MCF 10A (cell line): ENCODE measurements around the gene LTBP2. TPM values are rescaled to one million over a fixed set of nuclear protein-coding genes. Genes with fewer than 3 reads are reported as not detected.

Source experiments
- BruUV-seq: library from RNA; stranded (reverse); fragments of 400-500 nt; replicated peaks from 2 replicates; lab custom pipeline; 2021; lab: Mats Ljungman, UMichigan
- CTCF ChIA-PET: fragments of 300-600 bp; sonication (Branson Sonifier 250); formaldehyde crosslinking; extraction: SDS; loops from one replicate; lab custom pipeline; 2021; ENCODE audit warnings: antibody characterized with exemption, inconsistent platforms; lab: Yijun Ruan, JAX
- POLR2A ChIA-PET: fragments of 300-600, 350-650 bp; sonication (Branson Sonifier 250); formaldehyde crosslinking; extraction: SDS; loops from one replicate; lab custom pipeline; 2020; ENCODE audit warnings: antibody characterized with exemption, inconsistent platforms; lab: Yijun Ruan, JAX
- DNase-seq: peaks from one replicate; pipeline ENCODE4 v3.0.0-alpha.2; 2018; ENCODE audit not compliant: unreplicated experiment
- H3K27ac Mint-ChIP-seq: one replicate; pipeline ENCODE4 v1.8.0; 2022; ENCODE audit warnings: mild to moderate bottlenecking, low read depth, mixed read lengths; ENCODE audit not compliant: unreplicated experiment
- H3K27me3 Mint-ChIP-seq: one replicate; pipeline ENCODE4 v1.8.0; 2022; ENCODE audit warnings: mixed read lengths; ENCODE audit not compliant: insufficient read depth, unreplicated experiment
- H3K36me3 Mint-ChIP-seq: one replicate; pipeline ENCODE4 v1.8.0; 2022; ENCODE audit warnings: mild to moderate bottlenecking, moderate library complexity, mixed read lengths; ENCODE audit not compliant: insufficient read depth, unreplicated experiment
- H3K4me1 Mint-ChIP-seq: one replicate; pipeline ENCODE4 v1.8.0; 2022; ENCODE audit warnings: mixed read lengths; ENCODE audit not compliant: insufficient read depth, unreplicated experiment
- H3K4me3 Mint-ChIP-seq: one replicate; pipeline ENCODE4 v1.8.0; 2022; ENCODE audit warnings: mild to moderate bottlenecking, moderate library complexity, mixed read lengths; ENCODE audit not compliant: unreplicated experiment
- H3K9me3 Mint-ChIP-seq: one replicate; pipeline ENCODE4 v1.8.0; 2022; ENCODE audit warnings: mixed read lengths; ENCODE audit not compliant: unreplicated experiment
- intact Hi-C: fragments of 100-400 bp; cut with micrococcal nuclease; formaldehyde crosslinking; loops from 2 replicates; pipeline ENCODE4 v1.14.1; 2022
- total RNA-seq: library from RNA; stranded (reverse); gene quantifications from 2 replicates; pipeline ENCODE4 v1.2.3, GENCODE V29; 2022
- TF ChIP-seq, protein P1 (sequence below): fragments of 200-600 bp; IDR thresholded peaks from one replicate; pipeline ENCODE4 v1.8.0; 2022; ENCODE audit warnings: antibody characterized with exemption, mild to moderate bottlenecking; ENCODE audit not compliant: unreplicated experiment

LTBP2 gene
- total RNA-seq, 1 experiment from 2014 or later = 16.8 TPM

DNA sequence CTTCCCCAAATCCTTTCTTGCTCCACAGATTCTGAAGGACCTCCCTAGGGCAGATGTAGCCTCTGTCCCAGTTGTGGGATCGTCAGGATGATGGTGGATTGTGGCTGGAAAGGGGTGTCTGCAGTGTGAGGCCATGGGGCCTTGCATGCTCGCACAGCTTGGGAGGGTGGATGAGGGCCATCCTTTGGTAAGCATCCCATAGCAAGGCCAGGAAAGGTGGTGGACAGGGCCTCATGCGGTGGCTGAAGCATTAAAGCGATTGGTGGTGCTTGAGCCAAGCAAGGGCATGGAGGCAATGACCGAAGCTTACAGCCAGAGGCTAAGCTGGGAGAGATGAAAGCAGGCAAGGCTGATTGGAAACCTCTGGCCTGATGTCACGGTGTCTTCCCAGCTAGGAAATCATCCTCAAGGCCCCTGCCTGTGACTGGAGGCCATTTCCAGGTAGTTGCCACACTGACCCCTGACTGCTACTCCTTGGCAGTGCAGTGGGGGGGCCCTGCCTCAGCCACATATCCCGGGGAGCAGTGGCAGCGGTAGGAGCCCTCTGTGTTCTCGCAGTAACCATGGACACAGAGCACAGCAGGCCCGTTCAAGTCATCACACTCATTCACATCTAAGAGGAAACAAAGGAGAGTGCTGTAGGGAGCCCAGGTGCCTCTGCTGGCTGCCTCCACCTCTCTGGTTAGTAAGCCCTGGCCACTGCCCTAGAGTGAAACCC, 111.5 kb downstream of the LTBP2 start:
- intact Hi-C loops = loop anchor here (1.0 kb wide), 1 partner anchor 304 kb away; no protein-coding TSS in a partner anchor
- DNase-seq = no peak
- Mint-ChIP-seq H3K4me3 (no peak overlapping the region), H3K36me3 (peaks cover 15% of the 10 kb centered on the region), H3K9me3 (no peaks in the 10 kb centered on the region), H3K27me3 (no peaks in the 10 kb centered on the region), H3K4me1 (peaks cover 19% of the 10 kb centered on the region), H3K27ac (no peak overlapping the region)
- ChIA-PET POLR2A (interaction anchor here (0.6 to 1.0 kb wide), 3 partner anchors 8 to 73 kb away, joined by 3 read pairs; no protein-coding TSS in a partner anchor), CTCF (interaction anchor here (0.6 to 2.1 kb wide), 18 partner anchors 8 to 282 kb away, joined by 3 to 11 read pairs (median 4); partner anchors contain the start of gene LTBP2)
- no TSS peak for BruUV-seq
- TF ChIP-seq, protein P1, sequence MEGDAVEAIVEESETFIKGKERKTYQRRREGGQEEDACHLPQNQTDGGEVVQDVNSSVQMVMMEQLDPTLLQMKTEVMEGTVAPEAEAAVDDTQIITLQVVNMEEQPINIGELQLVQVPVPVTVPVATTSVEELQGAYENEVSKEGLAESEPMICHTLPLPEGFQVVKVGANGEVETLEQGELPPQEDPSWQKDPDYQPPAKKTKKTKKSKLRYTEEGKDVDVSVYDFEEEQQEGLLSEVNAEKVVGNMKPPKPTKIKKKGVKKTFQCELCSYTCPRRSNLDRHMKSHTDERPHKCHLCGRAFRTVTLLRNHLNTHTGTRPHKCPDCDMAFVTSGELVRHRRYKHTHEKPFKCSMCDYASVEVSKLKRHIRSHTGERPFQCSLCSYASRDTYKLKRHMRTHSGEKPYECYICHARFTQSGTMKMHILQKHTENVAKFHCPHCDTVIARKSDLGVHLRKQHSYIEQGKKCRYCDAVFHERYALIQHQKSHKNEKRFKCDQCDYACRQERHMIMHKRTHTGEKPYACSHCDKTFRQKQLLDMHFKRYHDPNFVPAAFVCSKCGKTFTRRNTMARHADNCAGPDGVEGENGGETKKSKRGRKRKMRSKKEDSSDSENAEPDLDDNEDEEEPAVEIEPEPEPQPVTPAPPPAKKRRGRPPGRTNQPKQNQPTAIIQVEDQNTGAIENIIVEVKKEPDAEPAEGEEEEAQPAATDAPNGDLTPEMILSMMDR = no peak

DNA sequence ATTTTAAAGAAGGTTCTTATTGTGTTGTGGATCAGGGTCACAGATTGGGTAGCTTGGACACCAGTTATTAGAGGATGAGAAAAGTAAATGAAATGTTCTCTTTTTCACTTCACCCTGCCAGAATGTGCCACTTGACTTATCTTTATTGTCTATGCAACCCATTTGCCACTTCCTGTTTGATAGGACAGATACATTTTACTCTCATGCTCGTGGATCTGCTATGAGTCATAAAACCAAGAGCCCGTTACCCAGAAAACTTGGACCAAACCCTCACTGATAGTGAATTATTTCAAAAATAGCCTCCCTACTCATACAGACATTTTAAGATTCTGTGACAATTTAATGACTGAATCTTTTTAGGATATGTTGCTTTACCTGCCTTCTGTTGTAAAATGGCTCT, 116.7 kb downstream of the LTBP2 start:
- intact Hi-C loops = no loop called here
- H3K4me3 Mint-ChIP-seq = no peak overlapping the region
- CTCF ChIA-PET = interaction anchor here (0.6 to 1.2 kb wide), 3 partner anchors 31 to 117 kb away, joined by 3 to 4 read pairs (median 4); no protein-coding TSS in a partner anchor
- no peak overlapping the region for H3K27ac Mint-ChIP-seq
- no peaks in the 10 kb centered on the region for H3K27me3 Mint-ChIP-seq
- no peaks in the 10 kb centered on the region for H3K9me3 Mint-ChIP-seq
- TF ChIP-seq, protein P1 = no peak
- DNase-seq = no peak
- POLR2A ChIA-PET = interaction anchor here (0.7 to 9.7 kb wide), 3 partner anchors 74 to 267 kb away, joined by 3 to 162 read pairs (median 4); partner anchors contain the start of gene YLPM1
- no TSS peak for BruUV-seq
- H3K36me3 Mint-ChIP-seq = peaks cover 18% of the 10 kb centered on the region
- H3K4me1 Mint-ChIP-seq = peaks cover 19% of the 10 kb centered on the region

DNA sequence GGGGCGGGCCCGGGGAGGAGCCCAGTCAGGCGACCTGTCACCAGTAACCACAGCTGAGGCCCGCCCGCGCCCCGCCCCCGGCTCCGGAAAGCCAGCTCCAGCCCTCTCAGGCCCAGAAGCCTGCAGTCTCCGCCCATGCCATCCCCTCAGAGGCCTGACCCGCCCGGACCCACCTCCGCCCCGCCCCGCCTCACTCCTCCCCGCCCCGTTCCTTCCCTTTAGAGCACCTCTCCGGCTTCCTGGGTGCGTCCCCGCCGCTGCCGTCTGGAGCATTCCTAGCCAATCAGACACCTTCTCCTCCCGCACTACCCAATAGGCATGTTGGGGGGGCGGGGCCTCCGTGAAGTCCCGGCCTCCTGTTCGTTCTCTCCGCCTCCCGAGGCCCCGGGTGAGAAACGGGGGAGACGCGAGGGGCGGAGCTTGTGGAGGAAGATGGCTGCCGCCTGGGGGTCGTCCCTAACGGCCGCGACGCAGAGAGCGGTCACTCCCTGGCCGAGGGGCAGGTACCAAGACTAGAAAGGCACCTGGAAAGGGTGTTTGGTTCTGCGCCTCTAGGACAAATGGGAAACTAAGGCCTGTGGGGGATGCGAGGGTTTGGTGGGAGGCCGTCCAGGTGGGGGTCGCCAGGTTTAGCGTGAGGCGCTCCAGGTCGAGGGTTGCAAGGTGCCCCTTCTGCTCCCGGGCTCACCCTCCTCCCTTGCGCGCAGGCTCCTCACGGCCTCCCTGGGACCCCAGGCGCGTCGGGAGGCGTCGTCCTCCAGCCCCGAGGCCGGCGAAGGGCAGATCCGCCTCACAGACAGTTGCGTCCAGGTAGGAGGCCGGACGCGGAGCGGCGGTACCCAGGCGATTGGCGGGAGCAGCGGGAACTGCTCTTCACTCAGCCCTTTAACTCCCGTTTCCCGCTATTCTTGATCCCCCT, 118.4 kb downstream of the LTBP2 start, which contains the start of gene ISCA2:
Gene ISCA2, plus strand, starts transcription at position 423 of the 919 bp plus-strand sequence. Its CDS starts 10 bp downstream, at position 433.
- intact Hi-C loops = loop anchor here (5.0 kb wide), 1 partner anchor 79 kb away; no protein-coding TSS in a partner anchor
- no peaks in the 10 kb centered on the region for H3K27me3 Mint-ChIP-seq
- TF ChIP-seq, protein P1 = no peak
- H3K4me3 Mint-ChIP-seq = no peak within 1 kb of the TSS
- no peaks in the 10 kb centered on the region for H3K9me3 Mint-ChIP-seq
- peak; percentile 99 for DNase-seq
- BruUV-seq = no TSS peak
- peaks cover 18% of the 10 kb centered on the region for H3K36me3 Mint-ChIP-seq
- POLR2A ChIA-PET = interaction anchor here (0.6 to 9.7 kb wide), 21 partner anchors 8 to 575 kb away, joined by 3 to 162 read pairs (median 3); partner anchors contain the start of genes ABCD4 and YLPM1
- H3K27ac Mint-ChIP-seq = no peak within 1 kb of the TSS
- H3K4me1 Mint-ChIP-seq = peaks cover 26% of the 10 kb centered on the region
- CTCF ChIA-PET = interaction anchor here (0.7 to 1.6 kb wide), 3 partner anchors 65 to 367 kb away, joined by 3 to 4 read pairs (median 3); no protein-coding TSS in a partner anchor
